ENCODE results near the gene IMP3.

- TF ChIP-seq, protein P1, sequence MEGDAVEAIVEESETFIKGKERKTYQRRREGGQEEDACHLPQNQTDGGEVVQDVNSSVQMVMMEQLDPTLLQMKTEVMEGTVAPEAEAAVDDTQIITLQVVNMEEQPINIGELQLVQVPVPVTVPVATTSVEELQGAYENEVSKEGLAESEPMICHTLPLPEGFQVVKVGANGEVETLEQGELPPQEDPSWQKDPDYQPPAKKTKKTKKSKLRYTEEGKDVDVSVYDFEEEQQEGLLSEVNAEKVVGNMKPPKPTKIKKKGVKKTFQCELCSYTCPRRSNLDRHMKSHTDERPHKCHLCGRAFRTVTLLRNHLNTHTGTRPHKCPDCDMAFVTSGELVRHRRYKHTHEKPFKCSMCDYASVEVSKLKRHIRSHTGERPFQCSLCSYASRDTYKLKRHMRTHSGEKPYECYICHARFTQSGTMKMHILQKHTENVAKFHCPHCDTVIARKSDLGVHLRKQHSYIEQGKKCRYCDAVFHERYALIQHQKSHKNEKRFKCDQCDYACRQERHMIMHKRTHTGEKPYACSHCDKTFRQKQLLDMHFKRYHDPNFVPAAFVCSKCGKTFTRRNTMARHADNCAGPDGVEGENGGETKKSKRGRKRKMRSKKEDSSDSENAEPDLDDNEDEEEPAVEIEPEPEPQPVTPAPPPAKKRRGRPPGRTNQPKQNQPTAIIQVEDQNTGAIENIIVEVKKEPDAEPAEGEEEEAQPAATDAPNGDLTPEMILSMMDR (conservative IDR thresholded peaks at IDR 0.05) = no peak
- TF ChIP-seq ZFX (IDR thresholded peaks at IDR 0.05) = no peak
These were observed 37.7 kb upstream of the IMP3 start for GRCh38 chr15:75677465-75678323.

Measured in C4-2B (cell line).